ENCODE results near the gene TNFRSF4. TPM values are rescaled to one million over a fixed set of nuclear protein-coding genes. Genes with fewer than 3 reads are reported as not detected.

Gene TNFRSF4
- total RNA-seq, 4 donors from 2014 or later = 0.50 to 2.1 (median 0.93) TPM

- H3K27ac ChIP-seq (replicated peaks in 1 of 4) = no peak within 1 kb of the TSS
- intact Hi-C loops (cut with DNase I) = no loop called here
- no peak for DNase-seq (ENCODE audit: extremely low spot score)
- H3K36me3 ChIP-seq = no peaks in the 10 kb centered on the region
- no peaks in the 10 kb centered on the region for H3K9me3 ChIP-seq
- peak within 1 kb of the TSS; percentile 23 to 46 (median 32) for H3K4me3 ChIP-seq
- TF ChIP-seq POLR2AphosphoS5 (IDR thresholded peaks at IDR 0.05) = no peak
- TF ChIP-seq EP300 (IDR thresholded peaks at IDR 0.05) = no peak
- TF ChIP-seq POLR2A (IDR thresholded peaks at IDR 0.05; ENCODE audit: low read depth) = no peak
- TF ChIP-seq CTCF (IDR thresholded peaks at IDR 0.05) = no peak
- 6% methylated on average over 31 of the region's 49 CpGs for WGBS
- peaks cover 10 to 39% (median 33%) of the 10 kb centered on the region in 4 donors for H3K4me1 ChIP-seq
- peaks cover 0 to 74% (median 23%) of the 10 kb centered on the region in 4 donors for H3K27me3 ChIP-seq
These were observed 7.5 kb downstream of the TNFRSF4 start, which contains the start of gene TNFRSF18 for GRCh38 chr1:1206376-1206965. TNFRSF18 (minus strand) TSS chr1:1206592; CDS start chr1:1206571, 21 bp downstream.

GRCh38 chr1:1205769-1206375 is 8.1 kb downstream of the TNFRSF4 start:
- intact Hi-C loops (cut with DNase I) = no loop called here
- peaks cover 9 to 45% (median 39%) of the 10 kb centered on the region in 4 donors for H3K4me1 ChIP-seq
- WGBS = 27% methylated on average over 22 of the region's 31 CpGs
- TF ChIP-seq POLR2A (IDR thresholded peaks at IDR 0.05; ENCODE audit: low read depth) (no peak), POLR2AphosphoS5 (IDR thresholded peaks at IDR 0.05) (no peak), CTCF (IDR thresholded peaks at IDR 0.05) (no peak)
- H3K27ac ChIP-seq (replicated peaks in 1 of 4) = no peak overlapping the region
- no peak for DNase-seq (ENCODE audit: extremely low spot score)
- H3K36me3 ChIP-seq = no peaks in the 10 kb centered on the region
- peak overlapping the region; percentile 23 to 46 (median 32) for H3K4me3 ChIP-seq
- H3K9me3 ChIP-seq = no peaks in the 10 kb centered on the region
- peaks cover 0 to 80% (median 25%) of the 10 kb centered on the region in 4 donors for H3K27me3 ChIP-seq

- DNase-seq (ENCODE audit: extremely low spot score) = no peak
- Histone ChIP-seq H3K27ac (replicated peaks in 1 of 4) (no peak overlapping the region), H3K4me1 (peaks cover 9 to 52% (median 44%) of the 10 kb centered on the region in 4 donors), H3K4me3 (no peak overlapping the region), H3K27me3 (peaks cover 0 to 86% (median 26%) of the 10 kb centered on the region in 4 donors), H3K36me3 (no peaks in the 10 kb centered on the region), H3K9me3 (no peaks in the 10 kb centered on the region)
- intact Hi-C loops (cut with DNase I) = no loop called here
- TF ChIP-seq POLR2A (IDR thresholded peaks at IDR 0.05; ENCODE audit: low read depth) (no peak), CTCF (IDR thresholded peaks at IDR 0.05) (no peak), EP300 (IDR thresholded peaks at IDR 0.05) (no peak), POLR2AphosphoS5 (IDR thresholded peaks at IDR 0.05) (no peak)
- 84% methylated on average over 5 of the region's 19 CpGs for WGBS
These were observed 8.8 kb downstream of the TNFRSF4 start for GRCh38 chr1:1204998-1205768.

DNA sequence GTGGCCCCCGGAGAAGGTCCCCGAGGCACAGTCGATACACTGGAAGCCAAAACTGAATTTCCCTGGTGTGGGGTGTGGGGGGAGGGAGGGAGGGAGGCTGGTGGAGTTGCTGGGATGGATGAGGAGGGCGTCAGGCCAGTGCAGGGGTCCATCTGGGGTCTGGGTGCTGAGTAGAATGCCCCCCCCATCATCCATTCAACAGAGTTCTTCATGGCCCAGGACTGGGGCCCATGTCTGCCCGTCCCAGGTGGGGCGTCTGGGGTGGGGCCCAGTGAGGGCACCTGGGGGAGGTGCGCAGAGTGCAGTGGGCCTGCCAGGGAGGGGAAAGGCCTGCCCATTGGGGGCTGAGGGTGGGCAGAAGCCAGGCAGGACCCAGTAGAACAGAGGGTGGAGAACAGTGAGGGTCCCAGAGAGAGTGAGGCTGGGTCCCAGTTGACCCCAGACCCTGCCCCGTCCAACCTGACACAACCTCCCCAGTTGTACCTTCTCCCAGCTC is 9.5 kb downstream of the TNFRSF4 start:
- Histone ChIP-seq H3K36me3 (no peaks in the 10 kb centered on the region), H3K27me3 (peaks cover 0 to 90% (median 26%) of the 10 kb centered on the region in 4 donors), H3K4me3 (no peak overlapping the region), H3K4me1 (peaks cover 9 to 53% (median 44%) of the 10 kb centered on the region in 4 donors), H3K9me3 (no peaks in the 10 kb centered on the region), H3K27ac (replicated peaks in 1 of 4) (no peak overlapping the region)
- intact Hi-C loops (cut with DNase I) = no loop called here
- WGBS = 92% methylated on average over 8 of the region's 8 CpGs
- no peak for DNase-seq (ENCODE audit: extremely low spot score)
- TF ChIP-seq POLR2A (IDR thresholded peaks at IDR 0.05; ENCODE audit: low read depth) (no peak), POLR2AphosphoS5 (IDR thresholded peaks at IDR 0.05) (no peak), CTCF (IDR thresholded peaks at IDR 0.05) (no peak), EP300 (IDR thresholded peaks at IDR 0.05) (no peak)

All from esophagus muscularis mucosa (tissue), 4 donors.